Fibroblast of lung (primary cell): Measurements from ENCODE around the gene AKT2. TPM values are rescaled to one million over a fixed set of nuclear protein-coding genes. Genes with fewer than 3 reads are reported as not detected.
A peak's percentile ranks its signal among the peaks of the same experiment; 100 is the strongest.

Experiments used
- DNase-seq, 2 donors: peaks; one replicate each; pipeline versions ENCODE4 v3.0.0 to v3.0.0-alpha.2; 2010; ENCODE audit warnings: low read depth in 2 of 2
- H2AFZ ChIP-seq: 2 replicates; pipeline ENCODE4 v1.5.1; 2012; ENCODE audit warnings: low read length, control low read depth, inconsistent platforms
- H3K27ac ChIP-seq: 2 replicates; pipeline ENCODE4 v1.5.1; 2011; ENCODE audit warnings: low read length, control low read depth; ENCODE audit not compliant: insufficient read depth
- H3K27me3 ChIP-seq: 2 replicates; pipeline ENCODE4 v1.5.1; 2011; ENCODE audit warnings: mild to moderate bottlenecking, low read length; ENCODE audit not compliant: control insufficient read depth, insufficient read depth
- H3K36me3 ChIP-seq: 2 replicates; pipeline ENCODE4 v1.5.1; 2011; ENCODE audit warnings: low read length; ENCODE audit not compliant: control insufficient read depth, insufficient read depth
- H3K4me1 ChIP-seq: 2 replicates; pipeline ENCODE4 v1.5.1; 2011; ENCODE audit warnings: low read length; ENCODE audit not compliant: control insufficient read depth, insufficient read depth; ENCODE audit errors: extremely low read depth
- H3K4me2 ChIP-seq: 2 replicates; pipeline ENCODE4 v1.5.1; 2011; ENCODE audit warnings: low read length, control low read depth; ENCODE audit not compliant: insufficient read depth; ENCODE audit errors: extremely low read depth
- H3K4me3 ChIP-seq, 4 experiments: fragments of 200-600 bp in 1 of 4; sonication (generic) in 1 of 4; replicated peaks in 1 of 4; 2 replicates each; pipeline ENCODE4 v1.5.1; 2011 to 2016; ENCODE audit warnings: low read length in 4 of 4, low read depth in 3 of 4, mild to moderate bottlenecking in 3 of 4, control low read depth in 2 of 4, inconsistent platforms in 1 of 4, mixed read lengths in 1 of 4; ENCODE audit not compliant: insufficient read depth in 1 of 4; ENCODE audit errors: control extremely low read depth in 1 of 4
- H3K79me2 ChIP-seq: 2 replicates; pipeline ENCODE4 v1.5.1; 2012; ENCODE audit warnings: mild to moderate bottlenecking, low read length, inconsistent platforms; ENCODE audit not compliant: control insufficient read depth, insufficient read depth
- H3K9ac ChIP-seq: 2 replicates; pipeline ENCODE4 v1.5.1; 2011; ENCODE audit warnings: mild to moderate bottlenecking, low read length, control low read depth; ENCODE audit not compliant: insufficient read depth
- H3K9me3 ChIP-seq: 2 replicates; pipeline ENCODE4 v1.5.1; 2012; ENCODE audit warnings: low read depth, low read length; ENCODE audit not compliant: control insufficient read depth, insufficient read depth
- H4K20me1 ChIP-seq: 2 replicates; pipeline ENCODE4 v1.5.1; 2011; ENCODE audit warnings: low read length; ENCODE audit not compliant: control insufficient read depth, insufficient read depth; ENCODE audit errors: extremely low read depth
- EZH2 ChIP-seq: IDR thresholded peaks from 2 replicates; pipeline ENCODE4 v1.5.1; 2012; ENCODE audit warnings: low read length, control low read depth, mild to moderate bottlenecking; ENCODE audit errors: missing control alignments
- polyA plus RNA-seq, 2 donors: library from polyadenylated mRNA; depleted of rRNA in 1 of 2; stranded (reverse) in 1 of 2; unstranded in 1 of 2; fragments of >200 nt; gene quantifications; 2 replicates each; pipeline ENCODE4 v1.2.1, GENCODE V29; 2011 to 2012; ENCODE audit warnings: missing spikeins in 1 of 2
- total RNA-seq: library from RNA; depleted of rRNA; stranded (reverse); fragments of >200 nt; gene quantifications from 2 replicates; pipeline ENCODE4 v1.2.1, GENCODE V29; 2014
- TF ChIP-seq, protein P1 (sequence below), 2 donors: IDR thresholded peaks in 1 of 2; conservative IDR thresholded peaks in 1 of 2; 1 replicate in 1 of 2; 2 replicates in 1 of 2; pipeline ENCODE4 v1.5.1; 2011 to 2012; ENCODE audit warnings: low read length in 2 of 2, control low read depth in 1 of 2, inconsistent platforms in 1 of 2, low read depth in 1 of 2, mild to moderate bottlenecking in 1 of 2

The AKT2 gene
- total and polyA plus RNA-seq, 2 donors (not counting 1 experiment from before 2014, with no cell fraction given) = 76.0 to 81.5 TPM

- H3K27ac ChIP-seq = no peak overlapping the region
- no peaks in the 10 kb centered on the region for H4K20me1 ChIP-seq
- no peaks in the 10 kb centered on the region for H3K9me3 ChIP-seq
- H3K9ac ChIP-seq = no peak overlapping the region
- H3K4me3 ChIP-seq = no peak overlapping the region
- no peak for DNase-seq
- H2AFZ ChIP-seq = no peak overlapping the region
- peaks cover 3% of the 10 kb centered on the region for H3K36me3 ChIP-seq
- no peaks in the 10 kb centered on the region for H3K27me3 ChIP-seq
- peaks cover 8% of the 10 kb centered on the region for H3K4me1 ChIP-seq
- H3K4me2 ChIP-seq = no peak overlapping the region
- no peaks in the 10 kb centered on the region for H3K79me2 ChIP-seq
- no peak for TF ChIP-seq EZH2
- TF ChIP-seq, protein P1, sequence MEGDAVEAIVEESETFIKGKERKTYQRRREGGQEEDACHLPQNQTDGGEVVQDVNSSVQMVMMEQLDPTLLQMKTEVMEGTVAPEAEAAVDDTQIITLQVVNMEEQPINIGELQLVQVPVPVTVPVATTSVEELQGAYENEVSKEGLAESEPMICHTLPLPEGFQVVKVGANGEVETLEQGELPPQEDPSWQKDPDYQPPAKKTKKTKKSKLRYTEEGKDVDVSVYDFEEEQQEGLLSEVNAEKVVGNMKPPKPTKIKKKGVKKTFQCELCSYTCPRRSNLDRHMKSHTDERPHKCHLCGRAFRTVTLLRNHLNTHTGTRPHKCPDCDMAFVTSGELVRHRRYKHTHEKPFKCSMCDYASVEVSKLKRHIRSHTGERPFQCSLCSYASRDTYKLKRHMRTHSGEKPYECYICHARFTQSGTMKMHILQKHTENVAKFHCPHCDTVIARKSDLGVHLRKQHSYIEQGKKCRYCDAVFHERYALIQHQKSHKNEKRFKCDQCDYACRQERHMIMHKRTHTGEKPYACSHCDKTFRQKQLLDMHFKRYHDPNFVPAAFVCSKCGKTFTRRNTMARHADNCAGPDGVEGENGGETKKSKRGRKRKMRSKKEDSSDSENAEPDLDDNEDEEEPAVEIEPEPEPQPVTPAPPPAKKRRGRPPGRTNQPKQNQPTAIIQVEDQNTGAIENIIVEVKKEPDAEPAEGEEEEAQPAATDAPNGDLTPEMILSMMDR (conservative IDR thresholded peaks at IDR 0.05 in 1 of 2, IDR thresholded peaks at IDR 0.05 in 1 of 2; ENCODE audit: low read depth in 1 of 2, low read length in 2 of 2) = no peak
Measured at GRCh38 chr19:40228863-40229262, 56.3 kb downstream of the AKT2 start.

DNA sequence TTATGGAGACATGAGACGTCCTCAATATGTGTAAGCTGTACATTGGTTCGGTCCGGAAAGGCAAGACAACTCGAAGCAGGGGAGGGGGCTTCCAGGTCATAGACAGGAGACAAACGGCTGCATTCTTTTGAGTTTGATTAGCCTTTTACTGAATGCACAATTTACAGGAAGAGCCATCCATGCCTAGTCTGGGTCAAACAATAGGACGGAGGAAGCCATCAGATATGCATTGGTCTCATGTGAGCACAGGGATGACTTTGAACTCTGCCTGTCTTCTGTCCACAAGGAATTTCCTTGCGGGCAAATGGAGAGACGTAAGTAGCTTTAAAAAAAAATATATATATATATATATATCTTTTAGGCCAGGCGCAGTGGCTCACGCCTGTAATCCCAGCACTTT lies 56.8 kb downstream of the AKT2 start:
- Histone ChIP-seq H3K4me3 (no peak overlapping the region), H2AFZ (no peak overlapping the region), H3K4me2 (no peak overlapping the region), H3K4me1 (peaks cover 8% of the 10 kb centered on the region), H3K9ac (no peak overlapping the region), H3K9me3 (no peaks in the 10 kb centered on the region), H3K27me3 (no peaks in the 10 kb centered on the region), H3K79me2 (no peaks in the 10 kb centered on the region), H3K36me3 (peaks cover 3% of the 10 kb centered on the region), H4K20me1 (no peaks in the 10 kb centered on the region), H3K27ac (no peak overlapping the region)
- DNase-seq = no peak
- no peak for TF ChIP-seq EZH2
- TF ChIP-seq, protein P1 (conservative IDR thresholded peaks at IDR 0.05 in 1 of 2, IDR thresholded peaks at IDR 0.05 in 1 of 2; ENCODE audit: low read depth in 1 of 2, low read length in 2 of 2) = no peak

GRCh38 chr19:40225440-40226305 lies 59.5 kb downstream of the AKT2 start:
- no peak overlapping the region for H3K9ac ChIP-seq
- H3K27ac ChIP-seq = no peak overlapping the region
- no peaks in the 10 kb centered on the region for H3K79me2 ChIP-seq
- no peaks in the 10 kb centered on the region for H3K36me3 ChIP-seq
- H3K9me3 ChIP-seq = no peaks in the 10 kb centered on the region
- H2AFZ ChIP-seq = peak overlapping the region; percentile 73
- peak overlapping the region; percentile 72 for H3K4me2 ChIP-seq
- H3K4me3 ChIP-seq = peak overlapping the region; percentile 18 to 45 (median 26)
- no peaks in the 10 kb centered on the region for H3K4me1 ChIP-seq
- TF ChIP-seq, protein P1 (conservative IDR thresholded peaks at IDR 0.05 in 1 of 2, IDR thresholded peaks at IDR 0.05 in 1 of 2; ENCODE audit: low read depth in 1 of 2, low read length in 2 of 2) = peak in 1 of 2 donors; percentile 6
- no peak for TF ChIP-seq EZH2
- DNase-seq = peak in 1 of 2 donors; percentile 21
- H3K27me3 ChIP-seq = no peaks in the 10 kb centered on the region
- H4K20me1 ChIP-seq = no peaks in the 10 kb centered on the region
